HG02973 (cell line): ENCODE results near the gene FLAD1.

Experiments used
- ATAC-seq: cut with Tn5 transposase; IDR thresholded peaks from one replicate; pipeline ENCODE4 v1.9.1; 2021; ENCODE audit warnings: moderate library complexity; ENCODE audit not compliant: unreplicated experiment

FLAD1 gene

DNA sequence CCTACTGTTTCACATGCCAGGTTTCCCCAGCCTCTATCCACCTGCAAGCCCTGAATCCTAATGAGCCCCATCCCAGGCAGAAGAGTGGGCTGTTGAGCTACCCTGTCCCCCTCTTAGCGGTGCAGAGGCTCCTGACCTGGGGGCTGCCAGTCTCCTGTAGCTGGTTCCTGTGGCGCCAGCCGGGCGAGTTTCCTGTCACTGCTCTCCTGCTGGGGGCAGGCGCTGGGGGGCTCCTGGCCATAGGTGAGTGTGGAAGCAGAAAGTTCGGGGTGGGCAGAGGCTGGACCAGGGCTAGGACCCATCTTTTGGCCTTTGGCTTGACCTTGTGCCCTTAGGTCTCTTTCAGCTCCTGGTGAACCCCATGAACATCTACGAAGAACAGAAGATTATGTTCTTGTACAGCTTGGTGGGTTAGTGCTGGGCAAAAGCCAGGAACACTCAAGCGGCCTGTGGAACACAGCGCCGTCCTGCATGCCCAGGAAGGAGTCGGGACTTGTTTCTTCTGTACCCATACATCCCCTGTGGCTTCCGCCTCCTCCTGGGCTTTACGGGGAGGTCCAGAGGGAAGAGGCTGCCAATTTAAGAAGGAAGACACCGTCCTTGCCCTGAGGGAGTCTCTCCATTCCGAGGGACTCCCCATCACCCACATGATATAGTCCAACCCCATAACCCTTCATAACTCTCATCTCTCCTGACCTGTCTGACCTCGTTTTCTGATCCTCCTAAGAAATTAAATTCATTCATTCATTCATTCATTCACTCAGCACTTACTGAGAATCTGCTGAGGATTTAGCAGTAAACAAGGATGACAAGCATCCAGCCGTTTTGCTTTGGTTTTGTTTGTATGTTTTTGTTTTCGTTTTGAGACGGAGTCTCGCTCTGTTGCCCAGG is 51.4 kb downstream of the FLAD1 start:
- ATAC-seq: no peak

GRCh38 chr1:155035936-155036335 is 52.8 kb downstream of the FLAD1 start:
- ATAC-seq: no peak

DNA sequence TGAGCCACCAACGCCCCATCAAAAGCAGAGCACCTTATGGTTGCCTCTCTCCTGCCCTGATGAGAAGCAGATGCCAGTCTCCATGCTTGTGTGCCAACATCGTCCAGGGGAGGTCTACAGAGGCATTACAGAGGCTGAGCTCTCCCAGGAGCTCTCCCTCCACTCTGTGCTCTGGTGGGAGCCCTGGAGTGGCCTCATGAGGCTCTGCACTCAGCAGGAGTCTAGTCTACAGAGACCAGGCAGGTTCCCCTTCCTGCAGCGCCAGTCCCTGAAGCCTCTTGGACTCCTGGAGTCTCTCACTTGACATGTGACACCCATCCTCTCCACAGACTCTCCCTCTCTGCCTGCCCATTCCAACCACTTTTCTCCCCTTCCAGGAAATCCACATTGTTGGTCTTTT is 53.9 kb downstream of the FLAD1 start:
- no peak for ATAC-seq

DNA sequence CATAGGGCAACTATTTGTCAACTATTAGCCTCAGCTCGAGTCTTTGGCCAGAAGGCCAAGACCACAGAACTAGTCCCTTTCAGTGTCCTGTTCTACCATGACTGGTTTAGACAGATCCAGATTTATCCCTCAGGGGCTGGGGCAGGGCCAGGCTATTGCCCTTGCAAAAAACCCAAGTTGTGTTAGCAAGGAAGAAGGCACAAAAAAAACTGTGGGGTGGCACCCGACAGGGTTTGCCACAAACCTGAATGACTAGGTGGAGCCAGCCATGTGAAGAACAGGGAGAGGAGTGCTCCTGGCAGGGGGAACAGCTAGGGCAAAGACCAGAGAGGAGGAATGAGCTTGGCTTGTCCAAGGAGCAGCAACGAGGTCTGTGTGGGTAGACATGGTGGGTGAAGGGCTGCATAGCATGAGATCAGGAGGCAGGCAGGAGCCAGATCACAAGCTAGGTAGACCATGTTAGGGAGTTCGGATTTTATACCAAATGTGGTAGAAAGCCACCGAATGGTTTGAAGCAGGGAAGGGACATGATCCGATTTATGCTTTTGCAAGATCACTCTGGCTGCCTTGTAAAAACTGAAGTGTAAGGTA is 54.8 kb downstream of the FLAD1 start:
- ATAC-seq: no peak

DNA sequence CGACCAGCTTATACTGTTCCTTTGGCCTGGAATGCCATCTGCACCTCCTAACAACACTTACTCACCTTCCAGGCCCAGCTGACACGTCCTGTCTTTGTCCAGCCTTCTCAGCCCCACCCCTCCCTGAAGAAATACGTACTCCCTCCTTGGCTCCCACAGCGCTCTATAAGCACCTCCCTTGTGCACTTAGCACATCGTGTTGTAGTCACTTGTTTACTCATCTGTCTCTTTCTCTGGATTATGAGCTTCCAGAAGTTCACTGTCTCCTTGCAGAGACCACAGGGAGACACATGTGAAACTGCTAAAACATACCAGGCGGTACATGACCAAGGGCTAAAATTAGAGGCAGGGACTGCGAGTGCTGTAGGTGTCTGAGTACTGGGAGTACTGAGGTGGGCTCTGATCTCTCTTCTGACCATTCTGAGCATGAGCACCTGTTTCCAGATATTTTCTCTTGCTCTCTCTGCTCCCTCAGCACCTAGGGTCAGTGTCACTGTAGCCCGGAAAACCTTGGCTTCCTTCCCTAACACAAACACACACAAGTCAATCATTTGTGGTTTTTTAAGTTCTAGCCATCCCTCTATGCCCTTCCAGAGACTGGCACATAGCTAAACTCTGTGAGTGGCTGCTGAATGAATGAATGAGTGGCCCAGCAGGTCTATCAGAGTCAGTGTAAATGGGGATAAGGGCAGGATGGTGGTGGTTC is 55.6 kb downstream of the FLAD1 start:
- no peak for ATAC-seq

GRCh38 chr1:155039308-155039669 is 56.1 kb downstream of the FLAD1 start:
- ATAC-seq: no peak

GRCh38 chr1:155040358-155041093 is 57.4 kb downstream of the FLAD1 start:
- ATAC-seq: no peak
